ENCODE measurements around the gene BPTF.
"Not testable (repeated sequence)": the region's sequence is repeated elsewhere in the genome, so short reads cannot be mapped to it uniquely, and the experiment has no call there.

BPTF gene

DNA sequence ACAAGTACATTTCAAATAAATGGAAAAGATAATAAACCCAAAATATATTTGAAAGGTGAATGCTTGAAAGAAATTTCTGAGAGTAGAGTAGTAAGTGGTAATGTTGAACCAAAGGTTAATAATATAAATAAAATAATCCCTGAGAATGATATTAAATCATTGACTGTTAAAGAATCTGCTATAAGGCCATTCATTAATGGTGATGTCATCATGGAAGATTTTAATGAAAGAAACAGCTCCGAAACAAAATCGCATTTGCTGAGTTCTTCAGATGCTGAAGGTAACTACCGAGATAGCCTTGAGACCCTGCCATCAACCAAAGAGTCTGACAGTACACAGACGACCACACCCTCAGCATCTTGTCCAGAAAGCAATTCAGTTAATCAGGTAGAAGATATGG, 86.8 kb downstream of the BPTF start:
- TF ChIP-seq, protein P1, sequence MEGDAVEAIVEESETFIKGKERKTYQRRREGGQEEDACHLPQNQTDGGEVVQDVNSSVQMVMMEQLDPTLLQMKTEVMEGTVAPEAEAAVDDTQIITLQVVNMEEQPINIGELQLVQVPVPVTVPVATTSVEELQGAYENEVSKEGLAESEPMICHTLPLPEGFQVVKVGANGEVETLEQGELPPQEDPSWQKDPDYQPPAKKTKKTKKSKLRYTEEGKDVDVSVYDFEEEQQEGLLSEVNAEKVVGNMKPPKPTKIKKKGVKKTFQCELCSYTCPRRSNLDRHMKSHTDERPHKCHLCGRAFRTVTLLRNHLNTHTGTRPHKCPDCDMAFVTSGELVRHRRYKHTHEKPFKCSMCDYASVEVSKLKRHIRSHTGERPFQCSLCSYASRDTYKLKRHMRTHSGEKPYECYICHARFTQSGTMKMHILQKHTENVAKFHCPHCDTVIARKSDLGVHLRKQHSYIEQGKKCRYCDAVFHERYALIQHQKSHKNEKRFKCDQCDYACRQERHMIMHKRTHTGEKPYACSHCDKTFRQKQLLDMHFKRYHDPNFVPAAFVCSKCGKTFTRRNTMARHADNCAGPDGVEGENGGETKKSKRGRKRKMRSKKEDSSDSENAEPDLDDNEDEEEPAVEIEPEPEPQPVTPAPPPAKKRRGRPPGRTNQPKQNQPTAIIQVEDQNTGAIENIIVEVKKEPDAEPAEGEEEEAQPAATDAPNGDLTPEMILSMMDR (IDR thresholded peaks at IDR 0.05; ENCODE audit: insufficient read depth, low read length, poor library complexity, severe bottlenecking), result no peak
- H3K27me3 ChIP-seq (replicated peaks; ENCODE audit: control insufficient read depth, insufficient read depth, low read length), result no peaks in the 10 kb centered on the region
- H3K36me3 ChIP-seq (ENCODE audit: control insufficient read depth, insufficient read depth, low read length), result peaks cover 2% of the 10 kb centered on the region
- no peak overlapping the region for H3K4me3 ChIP-seq (replicated peaks; ENCODE audit: low read depth, low read length)
- no peak for DNase-seq (ENCODE audit: extremely low read depth, insufficient read length)

DNA sequence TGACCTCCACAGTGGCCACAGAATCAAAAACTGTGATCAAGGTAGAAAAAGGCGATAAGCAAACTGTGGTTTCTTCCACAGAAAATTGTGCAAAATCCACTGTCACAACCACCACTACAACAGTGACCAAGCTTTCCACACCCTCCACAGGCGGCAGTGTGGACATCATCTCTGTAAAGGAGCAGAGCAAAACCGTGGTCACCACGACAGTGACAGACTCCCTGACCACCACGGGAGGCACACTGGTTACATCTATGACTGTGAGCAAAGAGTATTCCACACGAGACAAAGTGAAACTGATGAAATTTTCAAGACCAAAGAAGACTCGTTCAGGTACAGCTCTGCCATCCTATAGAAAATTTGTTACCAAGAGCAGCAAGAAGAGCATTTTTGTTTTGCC, 87.4 kb downstream of the BPTF start:
- DNase-seq (ENCODE audit: extremely low read depth, insufficient read length), result no peak
- TF ChIP-seq, protein P1 (IDR thresholded peaks at IDR 0.05; ENCODE audit: insufficient read depth, low read length, poor library complexity, severe bottlenecking), result no peak
- no peak overlapping the region for H3K4me3 ChIP-seq (replicated peaks; ENCODE audit: low read depth, low read length)
- H3K36me3 ChIP-seq (ENCODE audit: control insufficient read depth, insufficient read depth, low read length), result peaks cover 2% of the 10 kb centered on the region
- H3K27me3 ChIP-seq (replicated peaks; ENCODE audit: control insufficient read depth, insufficient read depth, low read length), result no peaks in the 10 kb centered on the region

- Histone ChIP-seq H3K4me3 (replicated peaks; ENCODE audit: low read depth, low read length) (no peak overlapping the region), H3K27me3 (replicated peaks; ENCODE audit: control insufficient read depth, insufficient read depth, low read length) (no peaks in the 10 kb centered on the region), H3K36me3 (ENCODE audit: control insufficient read depth, insufficient read depth, low read length) (peaks cover 2% of the 10 kb centered on the region)
- no peak for DNase-seq (ENCODE audit: extremely low read depth, insufficient read length)
- TF ChIP-seq, protein P1 (IDR thresholded peaks at IDR 0.05; ENCODE audit: insufficient read depth, low read length, poor library complexity, severe bottlenecking), result no peak
These were observed 94.9 kb downstream of the BPTF start for GRCh38 chr17:67920212-67920611.

- TF ChIP-seq, protein P1 (IDR thresholded peaks at IDR 0.05; ENCODE audit: insufficient read depth, low read length, poor library complexity, severe bottlenecking), result no peak
- H3K36me3 ChIP-seq (ENCODE audit: control insufficient read depth, insufficient read depth, low read length), result peaks cover 3% of the 10 kb centered on the region
- no peak for DNase-seq (ENCODE audit: extremely low read depth, insufficient read length)
- H3K4me3 ChIP-seq (replicated peaks; ENCODE audit: low read depth, low read length), result no peak overlapping the region
- no peaks in the 10 kb centered on the region for H3K27me3 ChIP-seq (replicated peaks; ENCODE audit: control insufficient read depth, insufficient read depth, low read length)
These were observed 97.2 kb downstream of the BPTF start for GRCh38 chr17:67922503-67922902.

DNA sequence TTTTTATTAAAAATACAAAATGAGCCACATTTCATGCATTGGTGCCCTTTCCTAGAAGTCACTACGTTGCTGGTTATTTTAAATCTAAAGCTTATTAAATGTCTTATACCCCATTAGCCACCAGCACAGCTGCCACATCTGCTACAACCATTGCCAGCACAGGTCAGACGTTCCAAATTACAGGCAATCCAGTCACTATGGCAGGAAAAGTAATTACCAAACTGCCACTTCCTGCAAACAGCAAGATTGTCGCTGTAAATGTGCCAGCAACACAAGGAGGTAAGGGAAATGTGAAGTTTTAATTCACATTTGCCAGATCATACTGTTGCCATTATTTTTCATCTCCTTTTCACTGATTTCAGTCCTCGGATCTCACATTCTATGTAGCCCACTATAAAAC, 103.5 kb downstream of the BPTF start:
- H3K4me3 ChIP-seq (replicated peaks; ENCODE audit: low read depth, low read length); DNase-seq (ENCODE audit: extremely low read depth, insufficient read length); H3K36me3 ChIP-seq (ENCODE audit: control insufficient read depth, insufficient read depth, low read length); H3K27me3 ChIP-seq (replicated peaks; ENCODE audit: control insufficient read depth, insufficient read depth, low read length): not testable (repeated sequence)

GRCh38 chr17:67931227-67931626, 105.9 kb downstream of the BPTF start:
- peaks cover 4% of the 10 kb centered on the region for H3K36me3 ChIP-seq (ENCODE audit: control insufficient read depth, insufficient read depth, low read length)
- TF ChIP-seq, protein P1 (IDR thresholded peaks at IDR 0.05; ENCODE audit: insufficient read depth, low read length, poor library complexity, severe bottlenecking), result no peak
- no peaks in the 10 kb centered on the region for H3K27me3 ChIP-seq (replicated peaks; ENCODE audit: control insufficient read depth, insufficient read depth, low read length)

More at GRCh38 chr17:67931227-67931626, 105.9 kb downstream of the BPTF start:
- DNase-seq (ENCODE audit: extremely low read depth, insufficient read length), result no peak
- H3K4me3 ChIP-seq (replicated peaks; ENCODE audit: low read depth, low read length), result no peak overlapping the region

All from GM06990 (cell line).